ENCODE data around the gene CD74. TPM values are rescaled to one million over a fixed set of nuclear protein-coding genes. Genes with fewer than 3 reads are reported as not detected.
A peak's percentile ranks its signal among the peaks of the same experiment; 100 is the strongest.
"Not testable (repeated sequence)": the region's sequence is repeated elsewhere in the genome, so short reads cannot be mapped to it uniquely, and the experiment has no call there.

Gene CD74
- total RNA-seq: 100 to 1,000 TPM; 477 to 721 TPM
- 90.6 to 209 reads per million in 2 donors for total RNA-seq

- peaks cover 33% of the 10 kb centered on the region for H3K4me1 Mint-ChIP-seq
- DNase-seq (peak; percentile 84 to 88 (median 86)), ATAC-seq (peak; percentile 90)
- peak within 1 kb of the TSS; percentile 97 for H3K27ac Mint-ChIP-seq
- no peaks in the 10 kb centered on the region for H3K27me3 Mint-ChIP-seq
- no peaks in the 10 kb centered on the region for H3K9me3 ChIP-seq (ENCODE audit: control insufficient read depth, low read length, poor library complexity, severe bottlenecking)
- peak within 1 kb of the TSS; percentile 92 for H3K4me3 Mint-ChIP-seq
- peaks cover 3% of the 10 kb centered on the region for H3K36me3 Mint-ChIP-seq (ENCODE audit: low read depth)
Observed at GRCh38 chr5:150412319-150413175, at the start of gene CD74. Gene CD74, minus strand, starts transcription at chr5:150412910. Its CDS starts 161 bp downstream, at chr5:150412749.

DNA sequence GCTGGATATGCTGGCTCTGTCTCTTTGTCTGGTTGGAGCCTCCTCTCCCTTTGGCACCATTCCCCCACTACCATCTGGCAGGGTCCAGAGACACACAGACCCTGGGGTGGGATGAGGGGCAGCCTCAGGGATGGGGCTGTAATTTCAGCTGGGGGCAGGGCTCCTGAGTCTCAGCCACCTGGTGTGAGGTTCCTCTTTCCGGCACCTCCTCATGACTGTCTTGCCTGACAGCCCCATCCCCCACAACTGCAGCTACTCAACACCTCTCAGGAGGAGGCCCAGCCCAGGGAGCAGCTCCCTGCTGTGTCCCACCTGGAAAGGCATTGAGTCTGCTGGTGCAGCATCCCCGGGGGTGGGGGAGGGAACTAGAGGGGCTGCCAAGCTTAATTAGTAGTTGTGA is 48.5 kb upstream of the CD74 start:
- no peak overlapping the region for H3K4me3 Mint-ChIP-seq
- H3K4me1 Mint-ChIP-seq: peaks cover 18% of the 10 kb centered on the region
- DNase-seq: no peak
- H3K27me3 Mint-ChIP-seq: peaks cover 2% of the 10 kb centered on the region
- H3K27ac Mint-ChIP-seq: peak overlapping the region; percentile 78
- no peak for ATAC-seq
- peaks cover 3% of the 10 kb centered on the region for H3K36me3 Mint-ChIP-seq (ENCODE audit: low read depth)
- H3K9me3 ChIP-seq (ENCODE audit: control insufficient read depth, low read length, poor library complexity, severe bottlenecking): no peaks in the 10 kb centered on the region

GRCh38 chr5:150460781-150461180 is 48.1 kb upstream of the CD74 start:
- DNase-seq (no peak), ATAC-seq (no peak)
- Mint-ChIP-seq H3K4me1 (peaks cover 18% of the 10 kb centered on the region), H3K4me3 (no peak overlapping the region), H3K27me3 (no peaks in the 10 kb centered on the region), H3K36me3 (ENCODE audit: low read depth) (peaks cover 3% of the 10 kb centered on the region), H3K27ac (peak overlapping the region; percentile 41)
- H3K9me3 ChIP-seq (ENCODE audit: control insufficient read depth, low read length, poor library complexity, severe bottlenecking): no peaks in the 10 kb centered on the region

GRCh38 chr5:150458802-150459557 is 46.3 kb upstream of the CD74 start:
- peak; percentile 77 to 90 (median 80) for DNase-seq
- no peaks in the 10 kb centered on the region for H3K9me3 ChIP-seq (ENCODE audit: control insufficient read depth, low read length, poor library complexity, severe bottlenecking)
- Mint-ChIP-seq H3K27ac (no peak overlapping the region), H3K27me3 (no peaks in the 10 kb centered on the region), H3K4me3 (peak overlapping the region; percentile 39), H3K4me1 (peaks cover 18% of the 10 kb centered on the region), H3K36me3 (ENCODE audit: low read depth) (peaks cover 3% of the 10 kb centered on the region)
- ATAC-seq: peak; percentile 98

DNA sequence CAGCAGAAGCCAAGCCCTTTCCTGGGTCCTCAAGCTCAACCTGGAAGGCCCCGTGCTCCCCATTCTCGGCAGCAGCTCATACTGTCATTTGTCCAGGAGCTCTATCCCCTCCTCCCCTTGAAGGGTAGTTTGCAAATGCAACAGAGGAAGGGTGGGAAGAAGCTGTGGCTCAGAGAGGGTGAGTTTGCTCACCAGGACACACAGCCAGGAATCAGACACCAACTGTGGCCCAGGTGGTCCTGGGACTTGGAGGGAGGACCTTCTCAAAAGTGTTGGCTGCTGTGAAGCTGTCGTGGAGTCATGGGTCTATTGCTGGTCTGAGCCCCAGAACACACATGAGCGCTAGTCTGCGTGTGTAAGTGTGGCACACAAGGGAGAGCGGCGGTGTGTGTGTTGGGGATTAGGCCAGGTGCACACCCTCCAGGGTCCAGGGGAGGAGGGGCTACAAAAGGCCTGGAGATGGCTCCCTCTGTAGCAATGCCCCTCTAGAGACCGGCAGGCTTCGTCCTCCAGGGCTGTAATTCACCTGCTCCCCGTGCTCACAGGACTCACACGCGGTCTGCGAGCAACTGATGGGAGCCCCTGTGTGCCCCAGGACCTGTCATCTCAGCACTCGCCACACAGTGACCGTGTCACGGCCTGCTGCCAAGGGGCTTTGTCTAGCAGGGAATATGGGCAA is 45.0 kb upstream of the CD74 start:
- ATAC-seq (no peak), DNase-seq (no peak)
- H3K27ac Mint-ChIP-seq: peak overlapping the region; percentile 37
- peaks cover 18% of the 10 kb centered on the region for H3K4me1 Mint-ChIP-seq
- no peak overlapping the region for H3K4me3 Mint-ChIP-seq
- peaks cover 2% of the 10 kb centered on the region for H3K36me3 Mint-ChIP-seq (ENCODE audit: low read depth)
- H3K9me3 ChIP-seq (ENCODE audit: control insufficient read depth, low read length, poor library complexity, severe bottlenecking): no peaks in the 10 kb centered on the region
- no peaks in the 10 kb centered on the region for H3K27me3 Mint-ChIP-seq

- peak overlapping the region; percentile 81 for H3K27ac Mint-ChIP-seq
- H3K4me1 Mint-ChIP-seq: peaks cover 18% of the 10 kb centered on the region
- no peak overlapping the region for H3K4me3 Mint-ChIP-seq
- no peaks in the 10 kb centered on the region for H3K36me3 Mint-ChIP-seq (ENCODE audit: low read depth)
- H3K9me3 ChIP-seq (ENCODE audit: control insufficient read depth, low read length, poor library complexity, severe bottlenecking): no peaks in the 10 kb centered on the region
- no peak for DNase-seq
- no peaks in the 10 kb centered on the region for H3K27me3 Mint-ChIP-seq
- no peak for ATAC-seq
Observed at GRCh38 chr5:150457121-150457520, 44.4 kb upstream of the CD74 start.

GRCh38 chr5:150454492-150455229 is 42.0 kb upstream of the CD74 start:
- H3K9me3 ChIP-seq (ENCODE audit: control insufficient read depth, low read length, poor library complexity, severe bottlenecking): no peaks in the 10 kb centered on the region
- H3K27ac Mint-ChIP-seq: no peak overlapping the region
- ATAC-seq (no peak), DNase-seq (no peak)
- H3K36me3 Mint-ChIP-seq (ENCODE audit: low read depth): no peaks in the 10 kb centered on the region
- peaks cover 16% of the 10 kb centered on the region for H3K4me1 Mint-ChIP-seq
- no peaks in the 10 kb centered on the region for H3K27me3 Mint-ChIP-seq
- no peak overlapping the region for H3K4me3 Mint-ChIP-seq

DNA sequence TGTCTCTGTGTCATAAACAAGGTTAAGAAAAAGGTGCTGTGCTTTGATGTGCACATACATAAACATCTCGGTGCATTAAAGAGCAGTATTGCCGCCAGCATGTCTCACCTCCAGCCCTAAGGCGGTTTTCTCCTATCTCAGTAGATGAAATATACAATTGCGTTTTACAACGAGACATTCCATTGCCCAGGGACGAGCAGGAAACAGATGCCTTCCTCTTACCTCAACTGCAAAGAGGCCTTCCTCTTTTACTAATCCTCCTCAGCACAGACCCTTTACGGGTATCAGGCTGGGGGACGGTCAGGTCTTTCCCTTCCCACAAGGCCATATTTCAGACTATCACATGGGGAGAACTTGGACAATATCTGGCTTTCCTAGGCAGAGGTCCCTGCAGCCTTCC is 41.3 kb upstream of the CD74 start:
- H3K4me1 Mint-ChIP-seq: peaks cover 13% of the 10 kb centered on the region
- not testable (repeated sequence) for H3K36me3 Mint-ChIP-seq (ENCODE audit: low read depth); DNase-seq; ATAC-seq; H3K27ac Mint-ChIP-seq; H3K4me3 Mint-ChIP-seq; H3K9me3 ChIP-seq (ENCODE audit: control insufficient read depth, low read length, poor library complexity, severe bottlenecking); H3K27me3 Mint-ChIP-seq

DNA sequence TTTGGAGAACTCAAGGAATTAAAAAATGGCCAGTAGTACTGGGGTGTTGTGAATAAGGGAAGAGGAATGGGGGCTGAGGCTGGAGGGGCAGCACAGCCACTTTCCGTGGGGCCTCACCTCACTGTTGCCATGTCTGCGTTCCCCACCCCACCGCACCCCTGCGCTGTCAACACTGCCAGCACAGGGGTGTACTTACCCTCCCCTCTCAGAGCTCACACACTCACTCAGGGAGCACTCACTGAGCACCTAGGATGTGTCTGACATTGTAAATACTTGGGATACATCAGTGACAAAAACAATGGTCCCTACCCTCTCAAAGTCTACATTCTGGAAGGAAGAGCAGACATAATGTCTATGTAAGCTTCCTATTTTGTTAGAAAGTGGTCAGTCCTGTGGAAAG is 40.2 kb upstream of the CD74 start:
- no peaks in the 10 kb centered on the region for H3K9me3 ChIP-seq (ENCODE audit: control insufficient read depth, low read length, poor library complexity, severe bottlenecking)
- H3K4me3 Mint-ChIP-seq: no peak overlapping the region
- peaks cover 16% of the 10 kb centered on the region for H3K4me1 Mint-ChIP-seq
- H3K36me3 Mint-ChIP-seq (ENCODE audit: low read depth): peaks cover 2% of the 10 kb centered on the region
- no peak overlapping the region for H3K27ac Mint-ChIP-seq
- DNase-seq (no peak), ATAC-seq (no peak)
- H3K27me3 Mint-ChIP-seq: no peaks in the 10 kb centered on the region

DNA sequence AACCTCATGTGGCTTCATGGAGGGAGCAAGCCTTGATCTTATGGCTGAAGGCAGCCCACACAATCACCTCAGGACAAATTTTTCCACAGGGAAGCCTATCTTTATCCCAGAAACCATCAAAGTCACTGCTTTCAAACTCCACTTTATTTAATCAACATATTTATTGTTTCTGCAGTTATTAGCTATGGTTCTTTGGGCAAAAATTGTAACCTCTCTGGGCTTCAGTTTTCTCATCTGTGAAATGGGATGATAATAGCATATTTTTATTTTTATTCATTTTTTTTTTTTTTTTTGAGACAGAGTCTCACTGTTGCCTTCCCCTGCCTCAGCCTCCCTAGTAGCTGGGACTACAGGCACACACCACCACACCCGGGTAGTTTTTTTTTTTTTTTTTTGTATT is 38.9 kb upstream of the CD74 start:
- peaks cover 14% of the 10 kb centered on the region for H3K4me1 Mint-ChIP-seq
- no peak overlapping the region for H3K4me3 Mint-ChIP-seq
- no peaks in the 10 kb centered on the region for H3K27me3 Mint-ChIP-seq
- peaks cover 4% of the 10 kb centered on the region for H3K36me3 Mint-ChIP-seq (ENCODE audit: low read depth)
- ATAC-seq: no peak
- H3K27ac Mint-ChIP-seq: no peak overlapping the region
- DNase-seq: no peak
- no peaks in the 10 kb centered on the region for H3K9me3 ChIP-seq (ENCODE audit: control insufficient read depth, low read length, poor library complexity, severe bottlenecking)

GRCh38 chr5:150449517-150450339 is 37.0 kb upstream of the CD74 start, which contains the start of gene RPS14:
Gene RPS14, minus strand, starts transcription at chr5:150449739. Its CDS starts 2,006 bp downstream, at chr5:150447733.
- DNase-seq: peak; percentile 83 to 86 (median 85)
- Mint-ChIP-seq H3K4me1 (peaks cover 19% of the 10 kb centered on the region), H3K4me3 (peak within 1 kb of the TSS; percentile 97), H3K36me3 (ENCODE audit: low read depth) (peaks cover 9% of the 10 kb centered on the region), H3K27ac (peak within 1 kb of the TSS; percentile 98), H3K27me3 (no peaks in the 10 kb centered on the region)
- ATAC-seq: peak; percentile 93
- H3K9me3 ChIP-seq (ENCODE audit: control insufficient read depth, low read length, poor library complexity, severe bottlenecking): no peaks in the 10 kb centered on the region
